Measurements from ENCODE around the gene KRTAP4-3.

- TF ChIP-seq POLR2A (IDR thresholded peaks at IDR 0.05; ENCODE audit: low read length) (no peak), GATA1 (IDR thresholded peaks at IDR 0.05; ENCODE audit: low read depth, low read length) (no peak)
Observed at GRCh38 chr17:41186872-41187271, 18.9 kb upstream of the KRTAP4-3 start.
